Hepatocyte (in vitro differentiated cells): ENCODE data around the gene PARP8. TPM values are rescaled to one million over a fixed set of nuclear protein-coding genes. Genes with fewer than 3 reads are reported as not detected.

Source experiments
- DNase-seq: peaks from one replicate; pipeline ENCODE4 v3.0.0-alpha.2; 2016; ENCODE audit warnings: low spot score
- H2AFZ ChIP-seq: fragments of 200-600 bp; sonication (generic); 2 replicates; pipeline ENCODE4 v1.6.0; 2016; ENCODE audit warnings: antibody characterized with exemption, mild to moderate bottlenecking
- H3K27ac ChIP-seq: fragments of 200-600 bp; sonication (generic); 2 replicates; pipeline ENCODE4 v1.5.1; 2016; ENCODE audit warnings: mild to moderate bottlenecking
- H3K27me3 ChIP-seq: fragments of 200-600 bp; sonication (generic); 2 replicates; pipeline ENCODE4 v1.6.1; 2016
- H3K36me3 ChIP-seq: fragments of 200-600 bp; sonication (generic); replicated peaks from 2 replicates; pipeline ENCODE4 v1.5.1; 2016; ENCODE audit warnings: low read depth; ENCODE audit not compliant: insufficient read depth
- H3K4me1 ChIP-seq: fragments of 200-600 bp; sonication (generic); 2 replicates; pipeline ENCODE4 v1.5.1; 2016; ENCODE audit warnings: mild to moderate bottlenecking, moderate library complexity; ENCODE audit not compliant: insufficient read depth
- H3K4me2 ChIP-seq: fragments of 200-600 bp; sonication (generic); 2 replicates; pipeline ENCODE4 v1.6.0; 2016
- H3K4me3 ChIP-seq: fragments of 200-600 bp; sonication (generic); 2 replicates; pipeline ENCODE4 v1.5.1; 2016; ENCODE audit warnings: mild to moderate bottlenecking
- H3K79me2 ChIP-seq: fragments of 200-600 bp; sonication (generic); 2 replicates; pipeline ENCODE4 v1.6.0; 2017; ENCODE audit warnings: mild to moderate bottlenecking
- H3K9me2 ChIP-seq: fragments of 200-600 bp; sonication (generic); replicated peaks from 2 replicates; pipeline ENCODE4 v1.6.0; 2017; ENCODE audit warnings: mild to moderate bottlenecking; ENCODE audit not compliant: insufficient read depth
- H3K9me3 ChIP-seq: fragments of 200-600 bp; sonication (generic); 2 replicates; pipeline ENCODE4 v1.5.1; 2016; ENCODE audit warnings: low read depth, mild to moderate bottlenecking
- H4K20me1 ChIP-seq: fragments of 200-600 bp; sonication (generic); 2 replicates; pipeline ENCODE4 v1.6.0; 2016; ENCODE audit warnings: mild to moderate bottlenecking; ENCODE audit not compliant: insufficient read depth, poor library complexity, severe bottlenecking
- EZH2 ChIP-seq: fragments of 200-600 bp; sonication (generic); IDR thresholded peaks from 2 replicates; pipeline ENCODE4 v1.6.1; 2016; ENCODE audit warnings: antibody characterized with exemption, mild to moderate bottlenecking, borderline replicate concordance
- EZH2phosphoT487 ChIP-seq: fragments of 200-600 bp; sonication (generic); IDR thresholded peaks from one replicate; pipeline ENCODE4 v1.6.1; 2018; ENCODE audit warnings: antibody characterized with exemption, mild to moderate bottlenecking, low read depth, moderate library complexity; ENCODE audit not compliant: unreplicated experiment, severe bottlenecking
- WGBS: methylation state at CpG from one replicate; pipeline ENCODE4 v1.1.6; 2016; ENCODE audit warnings: low lambda C conversion rate; ENCODE audit errors: missing lambda C conversion rate; 5-methylcytosine and 5-hydroxymethylcytosine counted together
- polyA plus RNA-seq: library from polyadenylated mRNA; unstranded; fragments of >200 nt; fragmentation: Nextera tagmentation; extraction: Ambion mirVana; gene quantifications from 2 replicates; pipeline ENCODE4 v1.2.1, GENCODE V29; 2016
- total RNA-seq: library from RNA; depleted of rRNA; stranded (reverse); fragments of >200 nt; gene quantifications from 2 replicates; pipeline ENCODE4 v1.2.3, GENCODE V29; 2014
- TF ChIP-seq, protein P1 (sequence below): fragments of 200-600 bp; sonication (generic); IDR thresholded peaks from 2 replicates; pipeline ENCODE4 v1.5.1; 2016; ENCODE audit warnings: antibody characterized with exemption, mild to moderate bottlenecking; ENCODE audit not compliant: poor library complexity

The PARP8 gene
- total and polyA plus RNA-seq, 2 experiments from 2014 or later: 11.9 to 18.0 TPM

- WGBS: 86% methylated on average over 2 of the region's 2 CpGs
Observed at GRCh38 chr5:50655810-50656205, 10.6 kb upstream of the PARP8 start.

DNA sequence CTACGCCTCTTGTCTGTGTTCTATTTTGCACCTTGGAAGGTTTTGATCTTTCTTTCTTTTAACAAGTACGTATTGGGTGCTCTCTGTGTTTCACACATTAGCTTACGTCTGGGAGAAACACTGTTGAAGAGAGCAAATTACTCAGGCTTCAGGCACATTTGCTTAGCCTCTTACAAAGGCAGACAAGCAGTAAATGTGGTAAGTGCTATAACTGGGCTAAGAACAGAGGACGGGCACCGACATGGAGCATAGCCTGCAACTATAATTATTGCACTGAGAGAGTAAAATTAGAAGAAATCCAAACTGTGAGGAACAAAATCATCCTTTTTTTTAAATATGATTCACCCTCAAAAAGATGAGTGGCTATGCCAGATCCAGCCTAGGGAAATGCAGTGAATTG is 9.4 kb upstream of the PARP8 start:
- Histone ChIP-seq H2AFZ (no peak overlapping the region), H3K4me1 (no peaks in the 10 kb centered on the region), H4K20me1 (no peaks in the 10 kb centered on the region), H3K27ac (no peak overlapping the region), H3K79me2 (no peaks in the 10 kb centered on the region), H3K4me3 (no peak overlapping the region), H3K4me2 (no peak overlapping the region), H3K9me3 (no peaks in the 10 kb centered on the region), H3K9me2 (no peaks in the 10 kb centered on the region), H3K36me3 (no peaks in the 10 kb centered on the region), H3K27me3 (no peaks in the 10 kb centered on the region)
- WGBS: 86% methylated on average over 5 of the region's 5 CpGs
- DNase-seq: no peak
- TF ChIP-seq, protein P1, sequence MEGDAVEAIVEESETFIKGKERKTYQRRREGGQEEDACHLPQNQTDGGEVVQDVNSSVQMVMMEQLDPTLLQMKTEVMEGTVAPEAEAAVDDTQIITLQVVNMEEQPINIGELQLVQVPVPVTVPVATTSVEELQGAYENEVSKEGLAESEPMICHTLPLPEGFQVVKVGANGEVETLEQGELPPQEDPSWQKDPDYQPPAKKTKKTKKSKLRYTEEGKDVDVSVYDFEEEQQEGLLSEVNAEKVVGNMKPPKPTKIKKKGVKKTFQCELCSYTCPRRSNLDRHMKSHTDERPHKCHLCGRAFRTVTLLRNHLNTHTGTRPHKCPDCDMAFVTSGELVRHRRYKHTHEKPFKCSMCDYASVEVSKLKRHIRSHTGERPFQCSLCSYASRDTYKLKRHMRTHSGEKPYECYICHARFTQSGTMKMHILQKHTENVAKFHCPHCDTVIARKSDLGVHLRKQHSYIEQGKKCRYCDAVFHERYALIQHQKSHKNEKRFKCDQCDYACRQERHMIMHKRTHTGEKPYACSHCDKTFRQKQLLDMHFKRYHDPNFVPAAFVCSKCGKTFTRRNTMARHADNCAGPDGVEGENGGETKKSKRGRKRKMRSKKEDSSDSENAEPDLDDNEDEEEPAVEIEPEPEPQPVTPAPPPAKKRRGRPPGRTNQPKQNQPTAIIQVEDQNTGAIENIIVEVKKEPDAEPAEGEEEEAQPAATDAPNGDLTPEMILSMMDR: no peak
- TF ChIP-seq EZH2phosphoT487 (no peak), EZH2 (no peak)

More at GRCh38 chr5:50655810-50656205, 10.6 kb upstream of the PARP8 start:
- Histone ChIP-seq H3K4me2 (no peak overlapping the region), H3K79me2 (no peaks in the 10 kb centered on the region), H3K4me1 (no peaks in the 10 kb centered on the region), H3K36me3 (no peaks in the 10 kb centered on the region), H3K27ac (no peak overlapping the region), H3K9me3 (no peaks in the 10 kb centered on the region), H4K20me1 (no peaks in the 10 kb centered on the region), H3K9me2 (no peaks in the 10 kb centered on the region), H2AFZ (no peak overlapping the region), H3K27me3 (no peaks in the 10 kb centered on the region), H3K4me3 (no peak overlapping the region)
- TF ChIP-seq, protein P1: no peak
- no peak for TF ChIP-seq EZH2phosphoT487
- no peak for TF ChIP-seq EZH2
- no peak for DNase-seq

DNA sequence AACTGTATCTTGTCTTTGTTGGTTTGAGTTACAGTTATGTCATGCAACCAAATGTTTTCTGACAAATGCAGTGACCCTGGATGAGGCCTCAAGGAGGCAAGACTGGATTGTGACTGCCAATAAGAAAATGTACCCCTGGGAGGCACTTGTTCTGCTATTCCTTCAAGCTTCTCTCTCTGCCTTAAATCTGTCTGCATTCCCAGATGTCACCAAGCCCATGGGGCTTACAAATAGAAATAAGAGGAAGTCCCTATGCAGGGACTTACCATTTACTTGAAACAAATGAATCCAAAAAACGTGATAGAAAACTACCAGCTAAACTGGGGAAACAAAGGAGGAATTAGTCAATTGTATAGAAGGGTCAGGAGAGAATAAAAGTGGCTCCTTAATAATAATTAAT is 8.2 kb upstream of the PARP8 start:
- H3K27ac ChIP-seq: no peak overlapping the region
- no peaks in the 10 kb centered on the region for H3K4me1 ChIP-seq
- no peaks in the 10 kb centered on the region for H3K79me2 ChIP-seq
- H3K4me3 ChIP-seq: no peak overlapping the region
- 96% methylated on average over 1 of the region's 1 CpG for WGBS
- no peaks in the 10 kb centered on the region for H3K36me3 ChIP-seq
- no peaks in the 10 kb centered on the region for H4K20me1 ChIP-seq
- H3K9me3 ChIP-seq: no peaks in the 10 kb centered on the region
- no peaks in the 10 kb centered on the region for H3K27me3 ChIP-seq
- H3K4me2 ChIP-seq: no peak overlapping the region
- H3K9me2 ChIP-seq: no peaks in the 10 kb centered on the region
- no peak overlapping the region for H2AFZ ChIP-seq
- DNase-seq: no peak
- TF ChIP-seq EZH2phosphoT487 (no peak), EZH2 (no peak)
- TF ChIP-seq, protein P1: no peak

GRCh38 chr5:50663636-50664035 is 2.8 kb upstream of the PARP8 start:
- no peak for DNase-seq

More at GRCh38 chr5:50663636-50664035, 2.8 kb upstream of the PARP8 start:
- Histone ChIP-seq H4K20me1 (no peaks in the 10 kb centered on the region), H3K27ac (no peak overlapping the region), H3K27me3 (no peaks in the 10 kb centered on the region), H3K9me3 (no peaks in the 10 kb centered on the region), H3K9me2 (no peaks in the 10 kb centered on the region), H2AFZ (no peak overlapping the region), H3K36me3 (no peaks in the 10 kb centered on the region), H3K4me1 (no peaks in the 10 kb centered on the region), H3K4me3 (no peak overlapping the region), H3K79me2 (peaks cover 4% of the 10 kb centered on the region), H3K4me2 (no peak overlapping the region)
- no peak for TF ChIP-seq EZH2phosphoT487
- 71% methylated on average over 4 of the region's 4 CpGs for WGBS
